GM04504 (cell line): ENCODE measurements around the gene PIAS4.

Source experiments
- DNase-seq: peaks from one replicate; pipeline ENCODE4 v3.0.0-alpha.2; 2012; ENCODE audit warnings: low read depth

PIAS4 gene

DNA sequence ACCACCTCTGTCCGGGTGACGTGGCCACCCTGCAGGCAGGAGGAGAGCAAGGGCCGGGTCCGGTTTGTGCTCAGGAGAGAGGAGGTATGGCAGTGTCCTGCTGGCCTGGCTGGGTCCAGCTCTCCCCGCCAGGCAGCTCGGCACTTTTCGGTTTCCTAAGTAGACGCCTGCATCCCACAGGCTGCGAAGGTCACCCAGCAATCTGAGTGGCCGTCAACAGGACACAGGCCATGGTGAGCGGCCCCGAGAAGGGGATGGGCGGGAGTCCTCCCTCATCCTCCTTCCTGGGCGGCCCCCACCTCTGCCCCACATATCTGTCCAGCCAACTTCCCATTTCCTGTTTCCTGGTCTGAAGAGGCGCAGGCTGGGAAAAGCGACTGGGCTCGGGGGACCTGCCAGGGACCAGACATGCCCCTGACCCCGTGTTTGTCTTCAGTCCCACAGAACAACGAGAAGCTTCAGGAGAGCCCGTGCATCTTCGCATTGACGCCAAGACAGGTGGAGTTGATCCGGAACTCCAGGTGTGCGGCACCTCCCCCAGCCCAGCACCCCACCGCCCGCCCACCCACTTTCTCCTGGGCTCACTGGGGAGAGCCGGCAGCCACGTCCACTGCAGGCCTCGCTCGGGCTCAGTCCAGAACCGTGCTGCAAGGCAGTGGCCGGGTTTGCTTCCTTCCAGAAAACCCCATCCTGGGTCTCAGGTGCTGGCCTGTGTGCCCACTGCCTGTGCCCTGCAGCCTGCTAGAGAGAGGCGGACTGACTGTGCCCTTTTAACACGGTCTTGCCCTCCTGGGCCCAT is 16.3 kb downstream of the PIAS4 start:
- DNase-seq, result no peak

DNA sequence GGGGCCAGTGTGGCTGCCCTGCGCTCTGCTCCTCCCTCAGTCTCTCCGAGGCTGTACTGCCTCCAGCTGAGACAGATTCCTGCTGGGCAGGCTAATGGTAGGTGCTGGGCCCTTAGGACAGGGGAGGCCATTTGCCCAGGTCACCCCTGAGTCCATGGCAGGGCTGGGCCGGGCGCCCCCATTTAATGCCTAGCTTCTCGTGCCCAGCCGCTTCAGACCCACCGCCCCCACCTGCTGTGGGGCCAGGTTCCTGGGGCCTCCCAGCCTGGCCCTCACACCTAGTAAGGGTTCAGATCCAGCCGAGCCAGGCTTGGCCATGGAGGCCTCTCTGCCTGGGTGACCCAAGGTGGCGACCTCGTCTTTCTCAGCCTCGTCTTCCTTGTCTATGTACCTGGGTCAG is 17.8 kb downstream of the PIAS4 start:
- no peak for DNase-seq

DNA sequence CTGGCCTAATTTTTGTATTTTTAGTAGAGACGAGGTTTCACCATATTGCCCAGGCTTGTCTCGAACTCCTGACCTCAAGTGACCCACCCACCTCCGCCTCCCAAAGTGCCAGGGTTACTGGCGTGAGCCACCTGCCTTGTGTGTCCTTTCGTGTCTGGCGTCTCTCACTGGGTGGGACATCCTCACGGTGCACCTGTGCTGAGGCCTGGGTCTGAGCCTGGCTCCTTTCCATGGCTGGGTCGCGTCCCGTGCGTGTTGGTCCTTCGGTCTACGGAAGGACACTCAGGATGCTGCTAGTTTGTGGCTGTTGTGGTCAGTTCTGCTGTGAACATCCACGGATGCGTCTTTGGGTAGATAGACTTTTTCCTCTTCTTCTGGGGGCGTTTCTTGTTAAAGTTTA is 19.6 kb downstream of the PIAS4 start:
- no peak for DNase-seq

DNA sequence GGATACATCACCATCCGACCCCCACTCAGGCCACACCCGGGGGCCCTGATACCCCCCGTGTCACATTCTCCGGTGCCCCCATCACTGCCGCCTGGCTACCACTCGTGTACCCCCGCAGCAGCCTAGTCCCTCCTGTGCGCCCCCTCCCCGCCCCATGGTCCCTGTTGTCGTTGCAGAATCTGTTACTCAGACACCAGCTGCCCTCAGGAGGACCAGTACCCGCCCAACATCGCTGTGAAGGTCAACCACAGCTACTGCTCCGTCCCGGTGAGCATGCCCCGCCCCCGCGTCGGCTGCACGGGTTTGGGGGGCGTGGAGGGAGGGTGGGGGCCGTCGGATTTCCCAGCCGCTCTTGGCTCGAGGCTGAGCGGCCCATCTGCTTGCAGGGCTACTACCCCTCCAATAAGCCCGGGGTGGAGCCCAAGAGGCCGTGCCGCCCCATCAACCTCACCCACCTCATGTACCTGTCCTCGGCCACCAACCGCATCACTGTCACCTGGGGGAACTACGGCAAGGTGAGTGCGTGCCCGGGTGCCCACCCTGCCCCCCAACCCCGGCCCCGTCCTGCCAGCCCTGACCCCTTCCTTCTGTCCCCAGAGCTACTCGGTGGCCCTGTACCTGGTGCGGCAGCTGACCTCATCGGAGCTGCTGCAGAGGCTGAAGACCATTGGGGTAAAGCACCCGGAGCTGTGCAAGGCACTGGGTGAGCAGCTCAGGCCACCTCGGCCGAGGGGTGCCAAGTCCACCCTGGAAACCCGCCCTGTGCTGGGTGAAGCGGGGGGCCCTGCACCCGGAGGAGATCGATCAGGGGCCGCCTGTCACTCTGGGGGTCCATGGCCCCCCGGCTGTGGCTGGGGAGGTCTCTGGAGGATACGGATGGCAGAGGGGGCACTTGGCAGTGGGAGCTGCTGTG is 21.1 kb downstream of the PIAS4 start:
- no peak for DNase-seq

DNA sequence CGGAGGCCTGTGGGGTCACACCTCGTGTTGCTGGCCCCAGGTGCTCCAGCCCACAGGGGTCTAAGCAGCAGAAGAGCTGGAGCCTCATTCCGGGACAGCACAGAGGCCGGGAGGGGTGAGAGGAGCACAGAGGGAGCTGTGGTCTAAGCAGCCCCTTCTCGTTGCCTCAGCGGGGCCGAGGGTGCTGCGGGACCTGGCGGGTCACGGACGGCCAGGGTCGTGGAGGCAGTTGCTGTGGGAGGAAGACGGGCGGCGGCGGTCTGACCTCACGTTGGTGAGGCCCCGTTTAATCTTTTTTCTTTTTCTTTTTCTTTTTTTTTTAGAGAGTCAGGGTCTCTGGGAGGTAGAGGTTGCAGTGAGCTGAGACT is 21.7 kb downstream of the PIAS4 start:
- no peak for DNase-seq

DNA sequence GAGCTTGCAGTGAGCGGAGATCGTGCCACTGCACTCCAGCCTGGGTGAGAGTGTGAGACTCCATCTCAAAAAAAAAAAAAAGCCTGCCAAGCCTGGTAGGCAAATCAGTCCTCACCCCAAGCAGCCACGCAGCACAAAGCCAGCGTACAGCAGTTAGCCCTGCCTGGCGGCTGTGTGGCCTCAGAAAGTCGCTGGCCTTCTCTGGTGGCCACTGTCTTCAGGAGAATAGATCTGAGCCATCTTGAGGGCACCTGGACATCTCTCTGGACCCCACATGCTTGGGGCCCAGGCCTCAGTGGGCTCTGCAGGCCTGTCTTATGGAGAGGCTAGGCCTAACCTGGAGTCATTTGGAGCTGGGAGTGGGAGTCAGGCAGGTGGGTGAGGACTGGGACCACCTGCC is 23.0 kb downstream of the PIAS4 start:
- DNase-seq, result no peak

DNA sequence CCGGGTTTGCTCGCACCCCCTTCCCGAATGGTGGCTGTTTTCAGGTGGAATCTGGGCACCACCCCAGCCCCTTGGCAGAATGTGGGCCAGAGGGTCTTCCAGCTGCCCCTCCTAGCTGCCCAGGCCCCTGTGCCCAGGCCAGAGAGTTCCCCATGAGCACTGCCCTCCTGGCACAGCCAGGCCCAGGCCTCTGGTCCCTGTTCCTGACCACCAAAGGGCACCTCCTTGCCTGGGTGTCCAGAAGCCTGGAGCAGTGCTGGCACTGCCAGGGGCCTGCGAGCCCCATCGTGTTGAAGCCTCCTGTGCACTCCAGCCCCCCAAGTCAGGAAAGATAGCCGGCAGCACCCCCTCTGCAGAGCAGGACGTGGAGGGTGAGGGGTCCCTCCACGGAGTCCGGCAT is 23.4 kb downstream of the PIAS4 start:
- DNase-seq, result no peak

DNA sequence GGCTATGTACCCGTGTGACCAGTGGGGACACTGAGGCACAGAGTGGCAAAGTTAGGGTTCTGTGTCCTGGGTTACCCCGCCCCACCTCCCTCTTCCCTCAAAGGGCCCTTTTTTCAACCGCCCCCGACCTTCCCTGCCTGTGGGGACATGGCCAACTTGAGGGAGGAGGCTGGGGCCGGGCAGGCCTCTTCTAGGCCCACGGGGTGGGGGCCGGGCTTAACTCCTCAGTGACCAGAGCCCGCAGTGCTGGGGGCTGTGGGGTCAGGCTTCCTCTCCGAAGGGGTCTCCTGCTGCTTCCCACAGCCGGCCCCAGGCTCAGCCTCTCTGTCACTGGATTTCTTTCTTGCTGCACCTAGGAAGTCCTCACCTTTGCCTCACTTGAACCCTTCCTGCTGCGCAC is 23.9 kb downstream of the PIAS4 start:
- no peak for DNase-seq

DNA sequence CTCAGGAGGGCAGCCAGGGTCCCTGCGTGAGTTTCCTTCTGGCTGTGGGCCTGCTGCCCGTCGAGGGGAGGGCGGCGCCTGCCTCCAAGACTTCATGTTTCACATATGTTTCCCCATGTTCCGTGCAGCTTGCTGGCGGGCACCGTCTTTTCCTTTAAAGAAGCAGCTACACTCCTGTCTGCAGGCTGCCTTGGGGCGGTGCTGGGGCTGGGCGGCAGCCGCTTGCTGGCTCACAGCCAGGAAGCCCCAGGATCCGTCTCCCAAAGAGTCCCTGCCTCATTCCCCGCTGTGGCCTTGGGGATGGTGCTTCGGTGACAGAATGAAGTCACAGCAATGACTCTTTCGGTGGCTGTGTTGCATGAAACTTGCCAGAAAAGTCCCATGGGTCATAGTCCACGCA is 24.9 kb downstream of the PIAS4 start:
- DNase-seq, result no peak

DNA sequence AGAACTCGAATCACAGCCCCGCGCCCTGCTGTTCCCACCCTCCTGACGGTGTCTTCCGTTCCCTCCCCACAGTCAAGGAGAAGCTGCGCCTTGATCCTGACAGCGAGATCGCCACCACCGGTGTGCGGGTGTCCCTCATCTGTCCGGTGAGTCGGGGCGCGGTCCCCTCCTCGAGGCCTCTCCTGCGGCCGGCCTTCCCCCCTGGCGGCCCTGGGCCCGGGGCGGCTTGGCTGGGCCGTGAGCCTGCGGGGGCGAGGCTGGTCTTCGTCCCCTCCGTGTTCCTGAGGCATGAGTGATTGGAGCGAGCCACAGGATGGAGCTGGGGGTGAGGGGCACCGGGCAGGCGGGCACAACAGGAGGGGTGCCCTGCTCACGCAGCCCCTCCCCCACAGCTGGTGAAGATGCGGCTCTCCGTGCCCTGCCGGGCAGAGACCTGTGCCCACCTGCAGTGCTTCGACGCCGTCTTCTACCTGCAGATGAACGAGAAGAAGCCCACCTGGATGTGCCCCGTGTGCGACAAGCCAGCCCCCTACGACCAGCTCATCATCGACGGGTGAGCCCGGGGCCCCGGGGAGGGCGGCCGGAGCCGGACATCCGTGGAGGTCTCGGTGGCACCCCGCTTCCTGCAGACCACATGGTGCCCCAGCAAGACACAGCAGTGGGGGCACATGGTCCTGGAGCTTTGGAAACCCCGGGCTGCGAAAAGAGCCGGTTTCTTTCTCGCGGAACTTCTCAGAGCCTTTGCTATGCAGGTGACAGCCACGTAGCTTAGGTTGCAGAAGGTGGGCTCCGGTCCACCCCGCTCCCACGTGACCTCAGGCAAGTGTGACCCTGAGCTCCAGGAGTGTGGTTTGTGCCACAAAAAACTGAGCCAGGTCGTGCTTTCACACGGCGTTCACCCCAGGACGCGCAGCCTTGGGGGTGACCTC is 25.8 kb downstream of the PIAS4 start:
- no peak for DNase-seq

DNA sequence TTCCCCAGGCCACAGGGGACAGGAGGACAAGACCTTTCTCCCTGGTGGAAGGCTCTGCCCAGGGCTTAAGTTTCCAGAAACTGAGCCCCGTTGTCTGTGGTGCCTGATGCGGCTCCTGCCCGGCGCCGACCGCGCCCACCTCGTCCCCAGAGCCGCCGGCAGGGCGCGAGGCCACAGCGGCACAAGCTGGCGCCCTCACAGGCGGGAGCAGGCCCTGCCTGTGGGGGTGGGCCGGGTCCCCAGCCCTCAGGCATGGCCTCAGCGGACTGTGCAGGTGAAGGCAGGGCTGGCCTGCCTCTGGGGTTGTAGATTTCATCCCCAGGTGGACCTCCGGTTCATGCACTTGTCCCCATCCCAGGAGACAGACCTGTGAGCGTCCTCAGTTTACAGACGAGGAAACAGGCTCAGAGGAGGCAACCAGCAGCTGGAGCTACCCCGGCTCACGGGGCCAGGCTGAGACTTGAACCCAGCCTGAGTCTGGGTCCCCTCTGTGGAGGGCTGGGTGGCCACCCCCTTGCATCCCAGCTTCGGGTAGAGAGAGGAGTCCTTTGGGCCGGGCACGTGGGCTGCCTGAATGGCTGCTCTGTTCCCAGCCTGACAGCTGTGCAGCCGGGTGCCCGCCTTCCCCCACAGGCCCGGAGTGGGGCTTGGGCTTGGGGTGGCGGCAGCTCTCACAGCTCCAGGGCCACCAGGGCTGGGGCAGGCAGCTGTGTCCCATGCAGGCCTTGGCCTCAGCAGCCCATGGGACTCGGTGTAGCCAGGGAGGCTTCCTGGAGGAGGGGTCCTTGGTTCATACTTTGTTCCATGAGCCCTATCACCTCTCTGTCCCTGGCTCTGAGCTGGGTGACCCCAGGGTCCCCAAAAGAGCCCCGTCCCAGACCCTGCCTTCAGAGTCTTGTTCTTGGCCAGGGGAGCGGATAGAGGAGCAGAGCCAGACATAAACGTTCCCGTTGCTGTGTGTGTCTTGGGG is 26.8 kb downstream of the PIAS4 start:
- DNase-seq, result no peak

DNA sequence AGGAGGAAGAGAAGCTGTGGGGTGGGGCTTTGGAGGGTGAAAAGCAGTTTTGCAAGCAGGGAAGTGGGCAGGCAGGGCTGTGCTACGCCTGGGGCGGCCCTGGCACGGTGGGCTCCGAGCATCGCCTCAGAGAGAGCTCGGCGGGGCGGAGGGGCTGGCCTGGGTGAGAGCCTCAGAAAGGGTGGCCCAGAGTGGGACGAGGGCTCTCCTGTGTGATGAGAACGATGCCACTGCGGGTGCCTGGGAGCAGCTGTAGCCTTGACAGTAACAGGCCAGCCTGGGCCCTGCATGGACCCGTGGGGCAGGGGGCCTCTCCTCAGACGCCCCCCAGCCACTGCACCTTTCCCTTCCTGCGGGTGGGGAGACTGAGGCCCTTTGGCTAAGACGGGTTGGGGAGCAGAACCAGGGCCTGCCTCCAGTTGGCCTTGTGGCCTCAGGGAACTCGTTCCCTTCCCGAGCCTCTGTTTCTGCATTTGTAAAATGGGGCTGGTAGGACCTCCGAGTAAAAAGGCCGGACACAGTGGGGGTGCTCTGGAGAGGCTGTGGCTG is 27.6 kb downstream of the PIAS4 start:
- DNase-seq, result no peak

DNA sequence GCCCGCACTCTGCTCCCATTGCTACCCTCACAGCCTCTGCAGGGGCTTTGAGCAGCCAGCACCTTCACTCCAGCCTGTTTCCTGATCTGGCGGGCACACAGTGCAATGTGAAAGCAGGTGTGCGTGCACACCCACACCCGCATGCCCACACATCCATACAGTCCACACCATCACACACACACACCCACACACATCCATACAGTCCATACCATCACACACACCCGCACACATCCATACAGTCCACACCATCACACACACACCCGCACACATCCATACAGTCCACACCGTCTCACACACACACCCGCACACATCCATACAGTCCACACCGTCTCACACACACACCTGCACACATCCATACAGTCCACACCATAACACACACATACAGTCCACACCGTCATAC is 28.0 kb downstream of the PIAS4 start:
- DNase-seq, result no peak

DNA sequence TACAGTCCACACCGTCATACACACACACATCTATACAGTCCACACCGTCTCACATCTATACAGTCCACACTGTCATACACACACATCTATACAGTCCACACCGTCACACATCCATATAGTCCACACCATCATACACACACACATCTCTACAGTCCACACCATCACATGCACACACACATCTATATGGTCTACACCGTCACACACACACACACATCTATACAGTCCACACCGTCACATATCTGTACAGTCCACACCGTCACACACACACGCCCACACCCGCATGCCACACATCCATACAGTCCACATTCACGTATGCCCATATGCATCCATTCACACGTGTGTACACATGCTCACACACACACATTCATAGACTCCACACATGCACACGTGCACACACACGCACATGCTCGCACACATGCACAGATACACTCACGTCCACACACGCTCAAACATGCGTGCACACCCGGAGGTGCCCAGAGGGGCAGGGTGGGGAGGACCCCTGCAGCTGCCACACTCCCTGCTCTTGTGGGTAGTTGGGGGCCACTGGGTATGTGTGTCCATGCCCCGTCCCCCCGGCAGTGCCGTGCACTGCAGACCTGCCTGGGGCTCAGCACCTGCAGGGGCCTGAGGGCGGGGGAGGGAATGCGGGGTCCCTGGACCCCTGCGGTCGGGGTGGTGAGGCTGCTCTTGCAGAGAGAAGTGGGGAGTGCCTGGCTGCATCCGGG is 29.2 kb downstream of the PIAS4 start:
- DNase-seq, result no peak

DNA sequence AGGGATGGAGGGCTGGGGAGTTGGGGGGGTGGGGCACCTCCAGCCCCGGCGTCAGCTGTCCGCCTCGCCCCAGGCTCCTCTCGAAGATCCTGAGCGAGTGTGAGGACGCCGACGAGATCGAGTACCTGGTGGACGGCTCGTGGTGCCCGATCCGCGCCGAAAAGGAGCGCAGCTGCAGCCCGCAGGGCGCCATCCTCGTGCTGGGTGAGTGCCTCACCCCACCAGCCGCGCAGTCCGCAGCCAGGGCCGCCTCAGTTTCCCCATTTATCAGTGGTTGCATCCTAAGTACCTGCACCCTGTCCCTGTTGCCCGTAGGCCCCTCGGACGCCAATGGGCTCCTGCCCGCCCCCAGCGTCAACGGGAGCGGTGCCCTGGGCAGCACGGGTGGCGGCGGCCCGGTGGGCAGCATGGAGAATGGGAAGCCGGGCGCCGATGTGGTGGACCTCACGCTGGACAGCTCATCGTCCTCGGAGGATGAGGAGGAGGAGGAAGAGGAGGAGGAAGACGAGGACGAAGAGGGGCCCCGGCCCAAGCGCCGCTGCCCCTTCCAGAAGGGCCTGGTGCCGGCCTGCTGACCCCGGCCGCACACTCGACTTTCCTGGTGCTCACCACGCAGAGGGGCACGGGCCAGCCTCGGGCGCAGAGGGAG is 29.9 kb downstream of the PIAS4 start:
- DNase-seq, result no peak

DNA sequence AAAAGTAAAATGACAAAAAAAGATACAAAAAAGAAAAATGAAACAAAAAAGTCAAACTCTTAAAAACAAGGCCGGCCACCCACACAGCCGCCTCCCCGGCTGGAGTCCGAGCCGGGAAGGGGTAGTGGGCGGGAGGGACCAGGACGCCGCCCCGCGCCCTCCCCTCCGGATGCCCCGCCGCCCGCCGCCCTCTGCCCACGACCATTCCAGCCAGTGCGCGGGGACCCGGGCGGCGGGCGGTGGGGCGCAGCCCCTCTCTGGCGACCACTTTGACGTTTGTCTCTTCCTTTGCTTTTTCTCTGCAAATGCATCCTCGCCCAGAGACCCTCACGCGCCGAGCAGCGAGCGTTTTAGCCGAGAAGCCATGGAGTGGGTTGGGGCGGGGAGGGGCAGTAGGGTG is 30.5 kb downstream of the PIAS4 start:
- DNase-seq, result no peak

DNA sequence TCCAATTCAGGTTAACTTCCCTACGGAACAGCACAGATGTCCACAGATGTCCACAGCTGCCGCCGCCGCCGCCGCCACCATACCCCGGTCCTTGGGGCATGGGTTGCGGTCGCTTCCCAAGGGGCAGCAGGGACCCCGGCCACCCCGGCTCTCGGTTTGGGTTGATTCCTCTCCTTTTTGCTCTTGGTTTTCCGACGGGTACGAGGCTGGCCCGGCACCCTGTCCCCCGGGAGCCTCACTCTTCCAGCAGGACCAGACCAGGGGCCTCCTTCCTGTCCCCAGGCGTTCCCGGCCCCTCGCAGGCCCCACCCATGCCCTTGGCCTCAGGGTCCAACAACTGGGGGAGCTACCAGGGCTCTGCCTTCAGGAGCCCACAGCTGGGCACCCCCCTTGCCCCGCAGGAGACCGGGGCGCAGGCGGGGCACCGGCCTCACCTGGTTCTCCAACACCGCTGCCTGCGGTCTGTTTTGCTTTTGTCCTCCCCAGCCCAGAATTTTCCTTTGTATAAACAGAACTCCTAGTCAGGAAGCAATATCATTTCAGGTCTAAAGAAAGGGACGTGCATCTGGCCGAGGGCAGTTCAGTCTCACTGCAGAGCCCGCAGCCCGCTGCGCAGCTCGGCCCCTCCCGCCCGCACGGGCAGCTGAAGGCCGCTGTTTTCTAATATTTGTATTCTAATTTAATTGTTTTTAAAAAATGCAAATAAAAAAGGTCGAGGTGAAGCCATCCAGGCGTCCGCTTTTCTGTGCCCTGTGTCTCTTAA is 31.3 kb downstream of the PIAS4 start:
- no peak for DNase-seq

DNA sequence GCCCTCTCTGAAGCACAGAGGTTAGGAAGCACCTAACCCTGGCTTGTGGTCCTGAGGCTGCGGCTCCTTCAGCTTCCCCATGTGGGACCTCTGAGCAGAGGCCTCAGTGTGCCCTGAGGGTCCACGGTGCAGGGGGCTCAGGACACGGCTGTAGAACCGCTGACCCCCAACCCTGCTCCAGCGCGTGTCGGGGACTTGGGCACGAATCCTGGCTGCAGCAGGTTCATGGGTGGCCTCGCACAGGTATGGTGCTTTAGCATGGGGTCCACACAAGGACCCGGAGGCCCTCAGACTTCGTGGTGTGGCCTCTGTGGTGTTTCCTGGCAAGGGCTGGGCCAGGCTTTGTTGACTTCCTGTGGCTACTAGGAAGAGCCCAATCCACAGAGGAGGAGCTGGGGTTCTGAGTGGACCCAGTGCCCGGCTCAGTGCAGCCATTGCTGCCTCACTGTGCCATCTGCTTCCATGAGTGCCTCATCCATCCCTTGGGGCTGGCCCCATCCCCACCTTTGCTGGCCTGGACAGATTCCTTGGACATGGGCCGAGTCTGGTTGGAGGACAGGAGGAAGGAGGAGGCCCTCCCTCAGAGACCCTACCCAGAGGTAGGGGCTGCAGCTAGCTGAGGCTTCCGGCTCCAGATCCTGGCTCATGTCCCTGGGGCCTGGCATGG is 34.7 kb downstream of the PIAS4 start:
- no peak for DNase-seq
